PFSK-1 (cell line): ENCODE data around the gene CACNA1H.

Experiments used
- POLR2AphosphoS5 ChIP-seq: IDR thresholded peaks from 2 replicates; pipeline ENCODE4 v1.6.1; 2012; ENCODE audit warnings: low read depth, mild to moderate bottlenecking, control low read depth, low read length, moderate library complexity
- SIN3A ChIP-seq: IDR thresholded peaks from 2 replicates; pipeline ENCODE4 v1.6.1; 2012; ENCODE audit warnings: mild to moderate bottlenecking, low read length, moderate library complexity, borderline replicate concordance; ENCODE audit not compliant: insufficient read depth
- TAF1 ChIP-seq: IDR thresholded peaks from 2 replicates; pipeline ENCODE4 v1.6.1; 2012; ENCODE audit warnings: low read length, control low read depth, borderline replicate concordance; ENCODE audit not compliant: insufficient read depth
- TF ChIP-seq, protein P1 (sequence below), 2 experiments: IDR thresholded peaks; 2 replicates each; pipeline versions ENCODE4 v1.6.1 to v1.8.0; 2011 to 2012; ENCODE audit warnings: low read depth in 2 of 2, low read length in 2 of 2, control low read depth in 1 of 2, inconsistent platforms in 1 of 2, mild to moderate bottlenecking in 1 of 2, moderate library complexity in 1 of 2; ENCODE audit not compliant: insufficient read depth in 1 of 2

DNA sequence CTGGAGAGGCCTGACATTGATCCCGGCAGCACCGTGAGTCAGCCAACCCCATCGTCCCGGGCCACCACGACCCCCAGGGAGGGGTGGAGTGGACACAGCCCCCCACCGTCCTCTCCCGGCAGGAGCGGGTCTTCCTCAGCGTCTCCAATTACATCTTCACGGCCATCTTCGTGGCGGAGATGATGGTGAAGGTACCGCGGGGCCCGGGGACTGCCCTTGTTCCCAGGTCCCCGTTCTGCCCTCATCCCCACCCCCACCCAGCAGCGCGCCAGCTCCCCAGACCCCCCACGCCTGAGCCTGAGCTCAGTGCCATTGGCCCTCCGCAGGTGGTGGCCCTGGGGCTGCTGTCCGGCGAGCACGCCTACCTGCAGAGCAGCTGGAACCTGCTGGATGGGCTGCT lies 57.6 kb downstream of the CACNA1H start:
- no peak for TF ChIP-seq POLR2AphosphoS5
- TF ChIP-seq, protein P1, sequence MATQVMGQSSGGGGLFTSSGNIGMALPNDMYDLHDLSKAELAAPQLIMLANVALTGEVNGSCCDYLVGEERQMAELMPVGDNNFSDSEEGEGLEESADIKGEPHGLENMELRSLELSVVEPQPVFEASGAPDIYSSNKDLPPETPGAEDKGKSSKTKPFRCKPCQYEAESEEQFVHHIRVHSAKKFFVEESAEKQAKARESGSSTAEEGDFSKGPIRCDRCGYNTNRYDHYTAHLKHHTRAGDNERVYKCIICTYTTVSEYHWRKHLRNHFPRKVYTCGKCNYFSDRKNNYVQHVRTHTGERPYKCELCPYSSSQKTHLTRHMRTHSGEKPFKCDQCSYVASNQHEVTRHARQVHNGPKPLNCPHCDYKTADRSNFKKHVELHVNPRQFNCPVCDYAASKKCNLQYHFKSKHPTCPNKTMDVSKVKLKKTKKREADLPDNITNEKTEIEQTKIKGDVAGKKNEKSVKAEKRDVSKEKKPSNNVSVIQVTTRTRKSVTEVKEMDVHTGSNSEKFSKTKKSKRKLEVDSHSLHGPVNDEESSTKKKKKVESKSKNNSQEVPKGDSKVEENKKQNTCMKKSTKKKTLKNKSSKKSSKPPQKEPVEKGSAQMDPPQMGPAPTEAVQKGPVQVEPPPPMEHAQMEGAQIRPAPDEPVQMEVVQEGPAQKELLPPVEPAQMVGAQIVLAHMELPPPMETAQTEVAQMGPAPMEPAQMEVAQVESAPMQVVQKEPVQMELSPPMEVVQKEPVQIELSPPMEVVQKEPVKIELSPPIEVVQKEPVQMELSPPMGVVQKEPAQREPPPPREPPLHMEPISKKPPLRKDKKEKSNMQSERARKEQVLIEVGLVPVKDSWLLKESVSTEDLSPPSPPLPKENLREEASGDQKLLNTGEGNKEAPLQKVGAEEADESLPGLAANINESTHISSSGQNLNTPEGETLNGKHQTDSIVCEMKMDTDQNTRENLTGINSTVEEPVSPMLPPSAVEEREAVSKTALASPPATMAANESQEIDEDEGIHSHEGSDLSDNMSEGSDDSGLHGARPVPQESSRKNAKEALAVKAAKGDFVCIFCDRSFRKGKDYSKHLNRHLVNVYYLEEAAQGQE (IDR thresholded peaks at IDR 0.05; ENCODE audit: insufficient read depth in 1 of 2, low read depth in 2 of 2, low read length in 2 of 2), result no peak
- TF ChIP-seq SIN3A, result no peak
- no peak for TF ChIP-seq TAF1
